Ectodermal cell (in vitro differentiated cells): ENCODE measurements around the gene SCN9A.
"Not testable (repeated sequence)": the region's sequence is repeated elsewhere in the genome, so short reads cannot be mapped to it uniquely, and the experiment has no call there.

Experiments used
- H3K27ac ChIP-seq: 2 replicates; pipeline ENCODE4 v1.7.0; 2013; ENCODE audit warnings: mild to moderate bottlenecking, low read depth, low read length; ENCODE audit not compliant: insufficient read depth, poor library complexity, severe bottlenecking
- H3K27me3 ChIP-seq: 2 replicates; pipeline ENCODE4 v1.7.0; 2013; ENCODE audit warnings: mild to moderate bottlenecking, low read length; ENCODE audit not compliant: insufficient read depth, control insufficient read depth, poor library complexity, severe bottlenecking
- H3K36me3 ChIP-seq: one replicate; pipeline ENCODE4 v1.7.0; 2013; ENCODE audit warnings: low read length; ENCODE audit not compliant: control insufficient read depth, insufficient read depth
- H3K4me1 ChIP-seq: one replicate; pipeline ENCODE4 v1.7.0; 2013; ENCODE audit warnings: low read length; ENCODE audit not compliant: control insufficient read depth, insufficient read depth
- H3K4me3 ChIP-seq: 2 replicates; pipeline ENCODE4 v1.7.0; 2013; ENCODE audit warnings: low read depth, low read length, control low read depth; ENCODE audit not compliant: insufficient read depth
- H3K9me3 ChIP-seq: 2 replicates; pipeline ENCODE4 v1.7.0; 2013; ENCODE audit warnings: mild to moderate bottlenecking, low read length, moderate library complexity; ENCODE audit not compliant: control insufficient read depth
- WGBS, 2 experiments: methylation state at CpG; one replicate each; pipeline ENCODE4 v1.1.7; 2013; ENCODE audit warnings: missing lambda C conversion rate in 2 of 2; 5-methylcytosine and 5-hydroxymethylcytosine counted together

SCN9A gene

GRCh38 chr2:166312863-166313262, 62.9 kb downstream of the SCN9A start:
- H3K4me3 ChIP-seq, H3K27ac ChIP-seq, H3K36me3 ChIP-seq, H3K27me3 ChIP-seq, H3K4me1 ChIP-seq, H3K9me3 ChIP-seq: not testable (repeated sequence)
- WGBS, 2 experiments: 0% methylated on average over 1 of the region's 2 CpGs; no CpG with 5 or more reads in 1 of the 2 experiments

GRCh38 chr2:166307326-166307725, 68.4 kb downstream of the SCN9A start:
- no peaks in the 10 kb centered on the region for H3K4me1 ChIP-seq
- H3K27me3 ChIP-seq: no peaks in the 10 kb centered on the region
- no peaks in the 10 kb centered on the region for H3K9me3 ChIP-seq
- H3K4me3 ChIP-seq: no peak overlapping the region
- H3K27ac ChIP-seq: no peak overlapping the region
- WGBS, 2 experiments: no CpG with 5 or more reads among the region's 3 CpGs
- no peaks in the 10 kb centered on the region for H3K36me3 ChIP-seq

- H3K4me1 ChIP-seq: no peaks in the 10 kb centered on the region
- H3K27ac ChIP-seq: no peak overlapping the region
- 100% methylated on average over 1 of the region's 1 CpG; no CpG with 5 or more reads in 1 of the 2 experiments for WGBS, 2 experiments
- H3K9me3 ChIP-seq: no peaks in the 10 kb centered on the region
- no peaks in the 10 kb centered on the region for H3K36me3 ChIP-seq
- H3K27me3 ChIP-seq: no peaks in the 10 kb centered on the region
- H3K4me3 ChIP-seq: no peak overlapping the region
Measured at GRCh38 chr2:166304656-166305055, 71.1 kb downstream of the SCN9A start.

GRCh38 chr2:166302036-166302435, 73.7 kb downstream of the SCN9A start:
- H3K4me1 ChIP-seq: no peaks in the 10 kb centered on the region
- H3K9me3 ChIP-seq: no peaks in the 10 kb centered on the region
- no peaks in the 10 kb centered on the region for H3K36me3 ChIP-seq

GRCh38 chr2:166297951-166298350, 77.8 kb downstream of the SCN9A start:
- WGBS, 2 experiments: 93% methylated on average over 1 to 2 of the region's 2 CpGs

More at GRCh38 chr2:166302036-166302435, 73.7 kb downstream of the SCN9A start:
- H3K4me3 ChIP-seq: no peak overlapping the region
- H3K27ac ChIP-seq: no peak overlapping the region
- no peaks in the 10 kb centered on the region for H3K27me3 ChIP-seq
- WGBS, 2 experiments: 76 to 83% methylated on average over 2 to 3 of the region's 3 CpGs

GRCh38 chr2:166293984-166294383, 81.8 kb downstream of the SCN9A start:
- 80 to 100% methylated on average over 1 of the region's 1 CpG for WGBS, 2 experiments
- no peak overlapping the region for H3K4me3 ChIP-seq
- H3K27ac ChIP-seq: no peak overlapping the region
- H3K4me1 ChIP-seq: no peaks in the 10 kb centered on the region
- no peaks in the 10 kb centered on the region for H3K9me3 ChIP-seq
- no peaks in the 10 kb centered on the region for H3K36me3 ChIP-seq
- no peaks in the 10 kb centered on the region for H3K27me3 ChIP-seq

More at GRCh38 chr2:166297951-166298350, 77.8 kb downstream of the SCN9A start:
- Histone ChIP-seq H3K4me3 (no peak overlapping the region), H3K9me3 (no peaks in the 10 kb centered on the region), H3K27ac (no peak overlapping the region), H3K27me3 (no peaks in the 10 kb centered on the region), H3K36me3 (no peaks in the 10 kb centered on the region), H3K4me1 (no peaks in the 10 kb centered on the region)

- H3K36me3 ChIP-seq: no peaks in the 10 kb centered on the region
- no peaks in the 10 kb centered on the region for H3K27me3 ChIP-seq
- no peaks in the 10 kb centered on the region for H3K9me3 ChIP-seq
- H3K4me1 ChIP-seq: no peaks in the 10 kb centered on the region
- H3K4me3 ChIP-seq: no peak overlapping the region
- H3K27ac ChIP-seq: no peak overlapping the region
Measured at GRCh38 chr2:166285215-166285614, 90.5 kb downstream of the SCN9A start.

- H3K4me3 ChIP-seq: no peak overlapping the region
- H3K36me3 ChIP-seq: no peaks in the 10 kb centered on the region
- H3K9me3 ChIP-seq: no peaks in the 10 kb centered on the region
- no peaks in the 10 kb centered on the region for H3K27me3 ChIP-seq
- H3K4me1 ChIP-seq: no peaks in the 10 kb centered on the region
- 92 to 96% methylated on average over 9 of the region's 9 CpGs for WGBS, 2 experiments
- H3K27ac ChIP-seq: no peak overlapping the region
Measured at GRCh38 chr2:166284359-166284758, 91.4 kb downstream of the SCN9A start.

- no peaks in the 10 kb centered on the region for H3K36me3 ChIP-seq
- no peaks in the 10 kb centered on the region for H3K9me3 ChIP-seq
- H3K27me3 ChIP-seq: no peaks in the 10 kb centered on the region
- no peak overlapping the region for H3K4me3 ChIP-seq
- no peaks in the 10 kb centered on the region for H3K4me1 ChIP-seq
- no peak overlapping the region for H3K27ac ChIP-seq
Measured at GRCh38 chr2:166282154-166282553, 93.6 kb downstream of the SCN9A start.

GRCh38 chr2:166278856-166279255, 96.9 kb downstream of the SCN9A start:
- Histone ChIP-seq H3K9me3 (no peaks in the 10 kb centered on the region), H3K4me3 (no peak overlapping the region), H3K4me1 (no peaks in the 10 kb centered on the region), H3K36me3 (no peaks in the 10 kb centered on the region), H3K27ac (no peak overlapping the region), H3K27me3 (no peaks in the 10 kb centered on the region)
- 87 to 90% methylated on average over 4 of the region's 4 CpGs for whole genome bisulfite sequencing, 2 experiments

GRCh38 chr2:166270376-166270775, 105.4 kb downstream of the SCN9A start:
- no peaks in the 10 kb centered on the region for H3K9me3 ChIP-seq
- no peak overlapping the region for H3K4me3 ChIP-seq
- H3K27ac ChIP-seq: no peak overlapping the region
- H3K4me1 ChIP-seq: no peaks in the 10 kb centered on the region
- H3K36me3 ChIP-seq: no peaks in the 10 kb centered on the region
- WGBS, 2 experiments: 95 to 100% methylated on average over 3 to 4 of the region's 6 CpGs
- H3K27me3 ChIP-seq: no peaks in the 10 kb centered on the region
